Posterior vena cava (tissue), 2 donors: Measurements from ENCODE around the gene ERCC5. TPM values are rescaled to one million over a fixed set of nuclear protein-coding genes. Genes with fewer than 3 reads are reported as not detected.
A peak's percentile ranks its signal among the peaks of the same experiment; 100 is the strongest.

ENCODE experiments used
- DNase-seq: peaks from one replicate; pipeline ENCODE4 v3.0.0-alpha.2; 2020; ENCODE audit warnings: low spot score
- intact Hi-C, 2 donors: fragments of 100-400 bp; cut with DNase I; formaldehyde crosslinking; loops; one replicate each; pipeline versions ENCODE4 v1.14.1 to v1.14.2; 2022 to 2023
- long read RNA-seq, 2 donors: library from polyadenylated mRNA; unstranded; transcript quantifications; one replicate each; pipeline ENCODE4 v2.0.0, GENCODE V29; 2020 to 2021
- total RNA-seq, 2 donors: library from RNA; stranded (reverse); fragmentation: NEBNext Ultra II Directional; extraction: Animal tissue kit (Norgen Biotek cat#: 25700); gene quantifications; one replicate each; pipeline ENCODE4 v1.2.1, GENCODE V29; 2021
- donor health status: DM: yes; HTN: yes; CAD: no.
- donor health status: DM: yes; HTN: yes; CAD: no.

The ERCC5 gene
- 10 to 100 TPM; 26.6 to 30.3 TPM for total RNA-seq
- long read RNA-seq, donor 1, full-length matches to known transcripts: 6 of 11 reads
- long read RNA-seq, donor 1, partial matches to known transcripts: 2 of 11 reads
- long read RNA-seq, donor 1, other reads (novel, unspliced or antisense): 3 of 11 reads
- long read RNA-seq, donor 2, full-length matches to known transcripts: 3 of 11 reads
- long read RNA-seq, donor 2, partial matches to known transcripts: 5 of 11 reads
- long read RNA-seq, donor 2, other reads (novel, unspliced or antisense): 3 of 11 reads

DNA sequence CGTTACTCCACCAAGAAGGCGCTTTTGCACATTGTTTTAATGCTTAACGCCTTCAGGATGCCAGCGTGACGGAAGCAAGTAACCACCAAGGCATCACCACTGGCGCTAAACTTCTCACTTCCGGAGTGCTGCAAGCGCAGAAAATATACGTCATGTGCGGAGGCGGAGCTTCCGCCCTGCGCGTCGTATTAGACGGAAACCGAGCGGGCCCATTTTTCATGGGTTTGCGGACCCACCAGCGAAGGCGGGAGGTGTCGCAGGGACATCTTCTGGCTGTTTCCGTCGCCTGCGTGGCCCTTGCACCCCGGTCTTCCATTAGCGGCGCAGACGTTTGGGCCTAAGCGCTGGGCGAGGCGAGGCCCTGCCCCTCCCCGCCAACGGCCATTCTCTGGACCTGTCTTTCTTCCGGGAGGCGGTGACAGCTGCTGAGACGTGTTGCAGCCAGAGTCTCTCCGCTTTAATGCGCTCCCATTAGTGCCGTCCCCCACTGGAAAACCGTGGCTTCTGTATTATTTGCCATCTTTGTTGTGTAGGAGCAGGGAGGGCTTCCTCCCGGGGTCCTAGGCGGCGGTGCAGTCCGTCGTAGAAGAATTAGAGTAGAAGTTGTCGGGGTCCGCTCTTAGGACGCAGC, at the start of gene ERCC5:
TSS of gene ERCC5 (plus strand) at position 403 of the 631 bp plus-strand sequence. CDS start 235 bp downstream, outside the sequence.
- intact Hi-C loops: loop anchor here in 1 of 2 donors (5.0 kb wide), 2 partner anchors 48 to 248 kb away; partner anchors contain the start of genes BIVM, POGLUT2 and TPP2
- peak; percentile 98 for DNase-seq

DNA sequence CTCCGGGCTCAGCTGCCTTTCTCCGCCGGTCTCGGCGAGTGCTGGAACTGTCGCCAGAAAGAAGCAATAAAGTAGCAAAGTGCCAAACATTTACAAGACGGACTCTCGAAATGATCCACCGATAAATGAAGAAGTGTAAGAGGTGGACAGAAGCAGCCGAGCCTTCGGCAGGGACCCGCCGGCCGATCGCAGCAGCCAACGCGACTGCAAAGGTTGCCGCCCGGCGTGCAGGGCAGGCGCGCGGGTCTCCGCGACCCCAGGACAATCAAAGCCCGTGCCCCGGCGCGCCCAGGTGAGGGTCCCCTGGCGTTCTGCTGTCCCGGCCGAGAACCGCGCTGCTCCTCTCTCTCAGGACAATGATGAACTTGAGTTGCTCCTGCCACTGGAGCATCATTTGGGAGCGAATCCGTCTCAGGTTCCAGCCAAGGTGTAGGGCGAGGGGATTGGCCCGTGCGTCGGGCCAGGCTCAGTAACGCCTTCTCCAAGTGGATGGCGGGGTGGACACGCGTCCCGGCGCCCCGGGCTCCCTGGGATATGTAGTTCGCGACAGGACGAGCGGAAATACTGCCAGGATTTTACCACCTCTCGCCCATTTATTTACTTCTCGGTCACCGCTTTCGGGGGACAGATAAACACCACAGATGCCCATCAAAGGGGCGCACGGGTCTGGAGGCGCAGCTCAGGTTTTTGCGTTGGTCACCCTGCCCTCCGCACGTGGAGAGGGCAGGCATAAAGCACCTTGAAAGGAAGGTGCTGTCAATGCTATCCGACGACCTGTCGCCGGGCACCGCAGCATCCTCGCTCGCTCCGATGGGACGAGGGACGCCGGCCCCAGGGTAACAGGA, 47.0 kb upstream of the ERCC5 start, which contains the start of the genes BIVM and POGLUT2:
TSS of gene BIVM (plus strand) at position 539 of the 845 bp plus-strand sequence. CDS start 8,149 bp downstream, outside the sequence.
TSS of gene POGLUT2 (minus strand) at position 396 of the 845 bp plus-strand sequence. CDS start at position 90, 306 bp downstream.
- peak; percentile 96 for DNase-seq
- intact Hi-C loops: loop anchor here in 1 of 2 donors (5.0 kb wide), 1 partner anchor 48 kb away; the partner anchor contains the start of gene ERCC5

DNA sequence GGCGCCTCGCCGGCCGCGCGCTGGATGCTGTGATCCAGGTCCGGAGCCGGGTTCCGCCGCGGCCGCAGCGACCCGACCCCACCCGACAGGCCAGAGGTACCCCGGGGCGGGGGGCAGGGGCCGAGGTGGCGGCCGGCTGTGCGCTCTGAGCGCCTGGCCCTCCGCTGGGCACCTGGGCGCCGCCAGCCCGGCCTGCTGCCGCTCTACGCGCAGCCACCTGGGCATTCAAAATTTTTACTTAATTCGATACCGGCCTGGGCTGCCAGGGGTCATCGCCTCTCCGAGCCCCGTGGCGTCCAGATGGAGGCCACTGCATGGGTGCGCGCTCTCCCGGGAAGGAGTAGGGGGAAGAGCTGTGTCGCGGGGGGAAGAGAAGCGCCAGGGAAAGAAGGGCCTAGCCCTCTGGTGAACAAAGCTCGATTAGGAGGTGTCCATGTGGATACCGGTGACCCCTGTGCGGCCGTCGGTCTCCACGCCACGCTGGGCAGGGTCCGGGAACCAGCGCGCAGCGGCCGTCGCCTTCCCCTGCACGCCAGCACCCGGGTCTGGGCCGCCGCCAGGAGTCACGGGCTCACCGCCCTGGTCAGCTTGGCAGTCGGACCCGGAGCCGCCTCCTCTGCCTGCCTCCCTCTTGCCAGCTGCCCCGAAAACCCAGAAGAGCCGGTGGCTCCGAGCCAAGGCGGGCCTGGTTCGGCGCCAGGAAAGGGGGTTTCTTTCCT, 46.2 kb upstream of the ERCC5 start:
- peak; percentile 84 for DNase-seq
- intact Hi-C loops: loop anchor here in 1 of 2 donors (5.0 kb wide), 1 partner anchor 48 kb away; the partner anchor contains the start of gene ERCC5

DNA sequence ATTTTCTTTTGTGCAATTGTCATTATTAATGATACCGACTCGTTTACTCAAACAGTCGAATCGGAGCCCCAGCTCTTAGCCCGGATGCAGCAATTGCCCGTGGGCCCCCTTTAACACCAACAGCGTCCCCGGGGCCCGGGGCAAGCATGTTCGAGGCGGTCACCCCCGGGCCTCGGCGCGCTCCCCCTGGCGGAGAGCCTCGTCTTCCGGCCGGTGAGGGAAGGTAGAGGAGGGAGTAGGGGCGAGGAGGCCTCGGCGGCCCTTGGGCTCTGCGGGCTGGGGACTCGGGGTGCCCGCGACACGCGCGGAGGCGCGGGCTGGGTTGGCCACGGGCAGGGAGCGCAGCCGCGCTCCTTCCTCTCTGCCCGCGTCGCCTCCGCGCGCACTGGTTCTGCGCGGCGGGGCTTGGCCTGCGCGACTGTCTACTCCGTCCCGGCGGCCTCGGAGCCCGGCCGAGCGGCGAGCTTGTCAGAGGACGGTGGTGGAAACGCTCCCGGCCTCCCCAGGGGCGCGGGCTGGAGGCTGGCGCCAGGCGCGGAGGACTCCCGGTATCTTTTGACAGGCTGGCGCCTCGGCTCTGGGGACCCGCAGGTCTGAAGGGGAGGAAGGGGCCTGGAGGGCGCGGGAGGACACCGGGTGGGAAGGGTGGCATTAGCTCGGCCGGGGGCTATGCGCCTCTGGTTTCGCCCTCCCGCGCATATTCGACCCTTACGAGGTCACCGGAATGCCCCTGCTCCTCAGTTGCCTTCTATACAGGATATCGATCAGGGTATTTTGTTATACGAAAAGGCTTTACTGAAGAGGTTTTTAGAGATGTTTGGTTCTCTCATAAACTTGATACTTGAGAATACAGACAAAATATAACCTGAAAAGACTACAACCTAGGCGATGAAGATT, 45.4 kb upstream of the ERCC5 start:
- peak; percentile 94 for DNase-seq

DNA sequence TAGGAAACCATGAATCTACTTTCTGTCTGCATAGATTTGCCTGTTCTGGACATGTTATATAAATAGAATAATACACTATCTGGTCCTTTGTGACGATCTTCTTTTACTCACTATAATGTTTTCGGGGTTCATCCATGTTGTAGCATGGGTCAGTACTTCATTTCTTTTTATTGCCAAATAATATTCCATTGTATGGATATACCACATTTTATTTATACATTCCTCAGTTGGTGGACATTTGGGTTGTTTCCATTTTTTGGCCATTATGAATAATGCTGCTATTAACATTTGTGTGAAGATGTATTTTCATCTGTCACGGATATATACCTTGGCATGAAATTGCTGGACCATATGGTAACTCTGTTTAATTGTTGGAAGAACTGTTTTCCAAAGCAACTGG, 40.2 kb upstream of the ERCC5 start:
- intact Hi-C loops: no loop called here
- no peak for DNase-seq

More for the DNA sequence above, 45.4 kb upstream of the ERCC5 start:
- intact Hi-C loops: no loop called here

DNA sequence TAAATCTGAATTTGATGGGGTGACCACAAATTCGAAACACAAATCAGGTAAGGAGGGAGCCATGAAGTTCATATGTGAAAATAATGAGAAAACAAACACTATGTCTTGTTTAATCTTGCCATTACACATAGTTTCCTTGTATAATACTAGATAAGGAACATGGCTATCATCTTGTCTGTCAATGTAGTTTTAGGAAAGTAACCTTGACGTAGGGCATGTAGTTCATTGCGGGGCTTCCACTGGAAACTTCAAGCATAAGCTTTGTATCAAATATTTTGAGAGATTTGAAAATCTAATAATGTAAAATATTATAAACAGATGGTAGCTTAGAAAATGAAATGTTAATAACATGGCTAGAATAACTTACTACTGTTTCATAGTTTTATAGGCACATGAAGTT, 38.1 kb upstream of the ERCC5 start:
- intact Hi-C loops: no loop called here

DNA sequence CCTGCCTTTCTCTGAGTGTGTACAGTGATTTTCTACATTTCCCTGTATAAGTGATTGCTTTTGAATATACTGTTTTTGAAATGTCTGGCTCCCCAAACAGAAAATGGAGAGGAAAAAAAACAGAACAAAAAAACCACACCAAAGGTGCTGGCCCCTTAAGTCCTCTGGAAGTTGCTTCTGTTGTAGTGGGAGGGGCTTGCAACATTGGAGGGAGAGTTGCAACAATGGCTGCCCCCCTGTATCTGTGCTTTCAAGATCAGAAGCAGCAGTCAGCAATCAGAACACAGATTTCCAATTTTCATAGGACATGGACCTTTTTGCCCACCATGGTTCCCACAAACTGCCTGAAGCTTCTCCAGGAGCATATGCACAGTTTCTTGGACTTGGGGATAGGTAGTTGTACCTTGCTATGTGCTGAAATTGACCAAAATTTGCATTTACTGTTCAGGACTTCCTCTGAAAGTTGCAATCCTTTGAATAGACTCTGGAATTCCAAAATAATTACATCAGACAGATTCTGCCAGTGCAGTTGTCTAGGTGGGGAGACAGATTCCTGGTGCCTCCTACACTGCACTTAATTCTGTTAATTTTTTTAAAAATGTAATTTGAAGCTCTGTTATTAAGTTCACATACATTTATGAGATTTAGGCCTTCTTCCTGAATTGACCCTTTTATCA, 33.1 kb upstream of the ERCC5 start:
- DNase-seq: no peak
- intact Hi-C loops: no loop called here

More for the DNA sequence above, 38.1 kb upstream of the ERCC5 start:
- DNase-seq: no peak

DNA sequence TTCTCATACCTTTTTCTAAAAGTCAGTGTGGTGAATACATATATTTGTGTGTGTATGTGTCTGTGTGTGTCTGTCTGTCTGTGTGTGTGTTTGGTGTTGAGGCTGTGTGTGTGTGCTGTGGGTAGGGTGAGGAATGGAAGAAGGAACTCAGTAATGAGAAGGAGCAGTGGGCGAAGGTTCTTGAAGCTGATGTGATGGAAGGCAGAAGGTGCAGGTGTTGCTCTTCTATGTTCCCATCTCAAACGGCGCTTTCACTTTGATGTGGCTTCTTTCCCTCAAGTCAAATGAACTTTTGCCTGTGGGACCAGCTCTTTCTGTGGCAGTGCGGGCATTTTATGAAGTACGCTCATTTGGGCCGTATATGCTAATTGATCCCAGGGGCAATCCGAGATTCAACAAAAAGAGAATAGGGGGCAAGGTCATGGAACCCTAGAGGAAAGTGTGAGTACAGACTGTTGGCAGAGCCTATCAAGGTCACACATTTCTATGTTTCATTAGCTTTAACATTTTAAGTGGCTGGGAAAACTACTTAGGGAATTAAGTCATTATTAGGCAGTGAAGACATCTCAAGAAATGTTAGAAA, 31.7 kb upstream of the ERCC5 start:
- intact Hi-C loops: loop anchor here in 1 of 2 donors (1.0 kb wide), 1 partner anchor 20 kb away; no protein-coding TSS in a partner anchor
- DNase-seq: no peak

DNA sequence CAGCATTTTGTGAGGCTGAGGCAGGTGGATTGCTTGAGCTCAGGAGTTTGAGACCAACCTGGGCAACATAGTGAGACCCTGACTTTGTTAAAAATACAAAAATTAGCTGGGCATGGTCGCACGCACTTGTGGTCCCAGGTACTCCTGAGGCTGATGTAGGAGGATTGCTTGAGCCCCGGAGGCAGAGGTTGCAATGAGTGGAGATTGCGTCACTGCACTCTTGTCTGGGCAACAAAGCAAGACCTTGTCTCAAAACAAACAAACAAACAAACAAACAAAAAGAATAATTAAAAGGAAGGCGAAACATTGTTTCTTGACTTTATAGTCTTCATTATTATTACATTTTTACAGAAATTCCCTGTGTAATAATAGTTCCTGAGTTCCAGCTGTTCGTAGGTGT, 31.0 kb upstream of the ERCC5 start:
- intact Hi-C loops: loop anchor here in 1 of 2 donors (1.0 kb wide), 1 partner anchor 20 kb away; no protein-coding TSS in a partner anchor
- DNase-seq: no peak

DNA sequence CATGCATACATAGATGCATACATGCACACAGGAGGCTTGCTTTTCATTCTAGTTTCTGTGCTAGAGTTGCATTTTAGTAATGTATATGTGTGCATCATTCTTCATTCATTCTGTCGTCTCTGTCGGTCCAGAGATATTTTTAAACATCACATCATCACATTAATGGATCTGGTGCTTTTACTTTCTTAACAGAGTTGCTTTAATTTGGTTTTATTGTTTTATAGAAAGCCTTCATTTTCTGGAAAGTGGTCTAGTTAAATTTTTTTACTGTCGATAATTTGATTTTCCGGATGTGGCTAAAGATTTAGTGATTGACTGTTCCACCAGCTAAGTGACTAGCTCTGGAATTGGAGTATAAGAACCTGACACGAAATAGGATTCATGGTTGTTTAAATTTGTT, 30.0 kb upstream of the ERCC5 start:
- intact Hi-C loops: no loop called here
- no peak for DNase-seq

DNA sequence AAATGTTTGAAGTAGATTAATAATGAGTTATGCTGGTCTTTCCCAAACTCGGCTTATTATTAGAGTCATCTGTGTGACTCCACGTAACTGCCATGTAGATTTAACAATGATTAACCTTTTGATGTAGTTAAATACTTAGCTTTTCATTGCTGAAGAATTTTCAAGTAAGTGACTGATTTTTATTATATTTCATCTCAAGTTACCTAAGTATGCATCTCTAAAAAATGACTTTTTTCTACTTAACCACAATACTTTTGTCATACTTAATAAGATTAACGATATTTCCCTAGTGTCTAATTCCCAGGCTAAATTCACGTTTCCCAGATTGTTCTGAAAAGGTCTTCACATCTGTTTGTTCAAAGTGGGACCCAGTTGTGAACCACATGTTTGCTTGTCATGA, 29.1 kb upstream of the ERCC5 start:
- intact Hi-C loops: no loop called here
- DNase-seq: no peak

DNA sequence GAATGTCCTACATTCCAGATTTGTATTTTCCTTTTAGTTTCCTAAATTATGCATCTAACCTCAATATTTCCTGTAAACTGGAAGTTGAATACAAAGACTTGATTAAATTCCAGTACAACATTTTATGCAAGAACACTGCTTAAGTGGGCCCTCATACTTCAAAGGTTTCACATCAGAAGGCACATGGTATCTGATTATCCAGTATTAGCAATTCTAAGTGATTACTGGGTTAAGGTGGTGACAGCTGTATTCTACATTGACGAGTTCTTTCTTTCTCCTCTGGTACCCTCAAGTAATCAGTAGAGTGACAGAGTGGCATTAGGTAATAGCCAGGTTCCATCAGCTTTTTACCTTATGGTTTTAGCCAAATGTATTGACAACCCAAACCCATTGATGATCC, 28.6 kb upstream of the ERCC5 start:
- intact Hi-C loops: no loop called here
- DNase-seq: no peak

DNA sequence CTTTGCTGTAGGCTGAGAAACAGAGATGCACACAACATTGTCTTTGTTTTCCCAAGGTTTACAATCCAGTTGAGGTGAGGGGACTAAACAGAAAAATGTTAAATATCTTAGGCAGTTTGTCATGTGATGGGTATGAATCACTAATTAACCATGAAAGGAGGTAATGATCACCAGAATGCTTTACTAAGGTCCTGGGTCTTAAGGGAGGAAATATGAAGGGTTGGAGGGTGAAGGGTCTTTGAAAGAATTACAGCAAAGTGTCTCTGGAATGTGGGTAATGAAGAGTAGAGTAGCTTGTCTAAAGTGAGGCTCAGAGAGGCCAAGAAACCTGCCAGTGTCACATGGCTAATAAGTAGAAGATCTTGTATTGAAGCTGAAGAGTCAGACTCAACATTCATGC, 27.9 kb upstream of the ERCC5 start:
- intact Hi-C loops: no loop called here
- DNase-seq: no peak

DNA sequence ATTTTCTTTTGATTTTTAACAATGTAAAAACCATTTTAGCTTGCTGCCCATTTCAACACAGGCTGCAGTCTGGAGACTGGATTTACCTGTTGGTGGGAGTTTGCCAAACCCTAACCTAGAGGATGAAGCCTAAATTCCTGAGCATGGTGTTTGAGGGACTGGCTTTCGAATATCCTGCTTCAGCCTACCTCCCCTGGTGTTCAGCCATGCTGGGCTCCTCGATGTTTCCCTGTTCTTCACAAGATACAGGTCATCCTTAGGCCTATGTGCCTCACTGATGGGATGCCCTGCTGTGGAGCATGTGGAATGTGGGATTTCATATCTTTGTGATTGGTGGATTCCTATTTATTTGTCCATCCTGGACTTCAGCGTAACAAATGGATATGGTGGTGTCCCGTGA, 20.4 kb upstream of the ERCC5 start:
- DNase-seq: no peak
- intact Hi-C loops: no loop called here

DNA sequence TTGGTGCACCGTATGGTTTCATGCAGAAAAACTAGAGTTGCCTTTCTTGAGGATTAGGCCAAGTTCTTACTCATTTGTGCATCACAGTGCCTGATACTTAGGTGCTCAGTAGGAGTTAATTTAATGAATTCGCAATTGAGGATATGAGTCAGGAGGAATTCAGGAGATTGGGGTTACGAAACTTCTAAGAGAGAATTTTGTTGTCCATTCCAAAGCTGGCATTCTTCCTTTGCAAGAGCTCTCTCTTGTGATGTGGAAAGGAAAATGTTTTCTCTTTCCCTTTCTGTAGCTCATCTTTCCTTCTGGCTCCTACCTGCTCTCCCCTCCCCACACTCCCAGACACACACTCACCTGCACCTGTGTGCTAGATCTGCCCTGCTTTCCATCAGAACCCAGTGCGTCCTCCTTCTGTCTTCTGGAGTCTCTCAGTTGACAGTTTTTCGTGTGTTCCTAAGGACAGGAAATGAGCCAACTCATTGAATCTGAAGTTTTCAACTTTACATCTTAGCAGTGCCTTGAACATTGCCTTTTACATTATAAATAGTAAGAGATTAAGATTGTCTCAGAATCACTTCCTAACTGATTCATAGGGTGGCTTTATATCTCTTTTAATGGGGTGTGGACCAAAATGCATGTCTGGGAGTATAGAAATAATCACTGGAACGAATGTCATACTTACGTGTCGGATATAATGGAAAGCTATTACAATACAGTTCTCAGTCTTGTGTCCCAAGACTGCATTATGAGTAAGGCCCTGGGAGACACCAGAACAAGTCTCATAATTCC, 19.7 kb upstream of the ERCC5 start:
- DNase-seq: no peak
- intact Hi-C loops: no loop called here

DNA sequence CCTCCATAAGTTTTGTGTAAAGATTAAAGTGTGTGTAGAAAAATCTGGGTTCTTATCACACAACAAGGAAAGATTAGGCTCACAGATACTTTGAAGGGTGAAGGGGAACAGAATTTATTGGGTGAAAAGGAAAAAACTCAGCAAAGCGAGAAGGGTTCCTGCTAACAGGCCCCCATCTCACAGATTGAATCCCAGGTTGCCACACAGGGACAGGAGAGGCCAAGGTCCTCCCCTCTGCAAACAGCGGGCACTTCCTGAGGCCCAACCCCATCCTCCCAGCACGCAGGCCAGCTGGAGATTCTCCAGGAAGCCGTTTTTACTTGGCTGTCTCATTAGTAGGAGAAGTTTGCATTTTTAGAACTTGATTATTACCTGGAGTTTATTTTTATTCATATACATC, 15.2 kb upstream of the ERCC5 start:
- intact Hi-C loops: no loop called here
- no peak for DNase-seq
